ENCODE measurements around the gene HOXB6.

The HOXB6 gene

DNA sequence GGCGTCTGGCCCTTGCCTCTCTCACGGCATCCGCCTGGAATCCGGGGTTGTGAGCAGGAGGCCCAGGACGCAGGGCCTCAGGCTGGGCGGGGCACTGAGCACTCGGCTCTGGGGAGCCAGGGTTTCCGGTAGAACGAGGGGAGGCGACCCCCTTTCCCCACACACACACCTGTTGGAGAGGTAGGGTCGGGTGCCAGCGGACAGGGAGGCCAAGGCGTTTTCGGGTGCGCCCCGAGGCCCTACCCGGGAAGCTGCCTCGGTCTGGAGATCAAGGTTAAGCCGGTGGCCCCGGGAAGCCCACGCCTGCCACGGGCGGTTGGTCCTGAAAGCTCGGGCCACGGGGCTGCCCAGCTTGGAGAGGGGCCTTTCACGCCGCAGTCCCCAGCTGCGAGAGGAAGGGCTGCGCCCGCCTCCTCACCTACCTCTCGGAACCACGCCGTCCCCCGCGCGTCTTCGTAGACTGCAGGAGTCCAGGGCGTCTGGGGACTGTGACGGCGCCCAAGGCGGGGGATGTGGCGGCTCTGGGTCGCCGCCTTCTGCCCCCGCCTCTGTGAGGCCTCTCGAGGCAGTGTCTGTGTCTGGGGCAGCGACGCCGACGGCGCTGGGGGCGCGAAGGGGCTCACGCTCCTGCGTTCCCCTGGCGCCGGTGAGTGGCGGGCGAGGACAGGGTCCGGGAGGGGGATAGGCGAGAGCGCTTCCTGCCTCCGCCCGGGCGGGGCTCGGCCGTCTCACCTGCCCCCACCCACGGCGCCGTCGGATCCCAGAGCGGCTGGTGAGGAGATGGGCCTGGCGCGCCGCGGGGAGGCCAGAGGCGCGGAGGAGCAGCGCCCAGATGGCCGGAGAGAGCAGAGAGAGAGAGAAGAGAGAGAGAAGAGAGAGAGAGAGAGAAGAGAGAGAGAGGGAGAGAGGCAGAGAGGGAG lies 41.7 kb upstream of the HOXB6 start (continued):
- TF ChIP-seq, protein P1, sequence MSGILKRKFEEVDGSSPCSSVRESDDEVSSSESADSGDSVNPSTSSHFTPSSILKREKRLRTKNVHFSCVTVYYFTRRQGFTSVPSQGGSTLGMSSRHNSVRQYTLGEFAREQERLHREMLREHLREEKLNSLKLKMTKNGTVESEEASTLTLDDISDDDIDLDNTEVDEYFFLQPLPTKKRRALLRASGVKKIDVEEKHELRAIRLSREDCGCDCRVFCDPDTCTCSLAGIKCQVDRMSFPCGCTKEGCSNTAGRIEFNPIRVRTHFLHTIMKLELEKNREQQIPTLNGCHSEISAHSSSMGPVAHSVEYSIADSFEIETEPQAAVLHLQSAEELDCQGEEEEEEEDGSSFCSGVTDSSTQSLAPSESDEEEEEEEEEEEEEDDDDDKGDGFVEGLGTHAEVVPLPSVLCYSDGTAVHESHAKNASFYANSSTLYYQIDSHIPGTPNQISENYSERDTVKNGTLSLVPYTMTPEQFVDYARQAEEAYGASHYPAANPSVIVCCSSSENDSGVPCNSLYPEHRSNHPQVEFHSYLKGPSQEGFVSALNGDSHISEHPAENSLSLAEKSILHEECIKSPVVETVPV (CRISPR knock-in tag; IDR thresholded peaks at IDR 0.05), result no peak
- no peak for TF ChIP-seq BACH2 (CRISPR knock-in tag; IDR thresholded peaks at IDR 0.05; ENCODE audit: borderline replicate concordance)
- TF ChIP-seq SNAI2 (CRISPR knock-in tag; IDR thresholded peaks at IDR 0.05), result no peak
- no peak for TF ChIP-seq GLIS3 (CRISPR knock-in tag; IDR thresholded peaks at IDR 0.05)

DNA sequence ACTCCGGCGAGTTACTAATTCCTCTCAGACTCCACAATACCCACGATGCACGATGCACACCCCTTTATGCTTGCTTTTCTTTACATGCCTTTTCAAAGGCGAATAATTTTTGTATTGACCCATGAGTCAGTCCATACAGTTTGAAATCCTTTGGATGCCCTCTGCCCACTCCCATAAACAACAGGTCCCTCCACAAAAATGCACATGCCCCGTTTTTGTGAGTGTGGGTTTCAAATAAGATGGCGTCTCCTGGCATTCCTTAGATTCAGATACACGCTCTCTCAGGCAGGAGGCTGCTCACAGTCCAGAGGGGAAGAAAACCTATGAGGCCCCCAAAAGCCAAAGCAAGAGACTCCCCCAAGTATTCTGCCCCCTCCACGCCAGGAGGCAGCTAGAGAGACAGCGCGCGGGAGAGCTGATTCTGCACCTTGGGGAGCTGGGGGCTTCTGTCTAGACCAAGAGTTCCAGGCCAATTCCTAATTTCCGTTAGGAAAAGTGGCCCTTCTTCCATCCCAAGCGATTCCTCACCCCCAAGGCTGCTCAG lies 40.9 kb upstream of the HOXB6 start:
- ATAC-seq, result no peak
- TF ChIP-seq ZNF8 (CRISPR knock-in tag; IDR thresholded peaks at IDR 0.05) (no peak), ESRRG (CRISPR knock-in tag; IDR thresholded peaks at IDR 0.05) (no peak), SNAI2 (CRISPR knock-in tag; IDR thresholded peaks at IDR 0.05) (no peak), RARB (CRISPR knock-in tag; IDR thresholded peaks at IDR 0.05) (no peak), ISL1 (CRISPR knock-in tag; IDR thresholded peaks at IDR 0.05) (no peak), BACH2 (CRISPR knock-in tag; IDR thresholded peaks at IDR 0.05; ENCODE audit: borderline replicate concordance) (no peak), ZNF70 (CRISPR knock-in tag; IDR thresholded peaks at IDR 0.05) (no peak), OSR1 (CRISPR knock-in tag; IDR thresholded peaks at IDR 0.05) (no peak)
- TF ChIP-seq, protein P2, sequence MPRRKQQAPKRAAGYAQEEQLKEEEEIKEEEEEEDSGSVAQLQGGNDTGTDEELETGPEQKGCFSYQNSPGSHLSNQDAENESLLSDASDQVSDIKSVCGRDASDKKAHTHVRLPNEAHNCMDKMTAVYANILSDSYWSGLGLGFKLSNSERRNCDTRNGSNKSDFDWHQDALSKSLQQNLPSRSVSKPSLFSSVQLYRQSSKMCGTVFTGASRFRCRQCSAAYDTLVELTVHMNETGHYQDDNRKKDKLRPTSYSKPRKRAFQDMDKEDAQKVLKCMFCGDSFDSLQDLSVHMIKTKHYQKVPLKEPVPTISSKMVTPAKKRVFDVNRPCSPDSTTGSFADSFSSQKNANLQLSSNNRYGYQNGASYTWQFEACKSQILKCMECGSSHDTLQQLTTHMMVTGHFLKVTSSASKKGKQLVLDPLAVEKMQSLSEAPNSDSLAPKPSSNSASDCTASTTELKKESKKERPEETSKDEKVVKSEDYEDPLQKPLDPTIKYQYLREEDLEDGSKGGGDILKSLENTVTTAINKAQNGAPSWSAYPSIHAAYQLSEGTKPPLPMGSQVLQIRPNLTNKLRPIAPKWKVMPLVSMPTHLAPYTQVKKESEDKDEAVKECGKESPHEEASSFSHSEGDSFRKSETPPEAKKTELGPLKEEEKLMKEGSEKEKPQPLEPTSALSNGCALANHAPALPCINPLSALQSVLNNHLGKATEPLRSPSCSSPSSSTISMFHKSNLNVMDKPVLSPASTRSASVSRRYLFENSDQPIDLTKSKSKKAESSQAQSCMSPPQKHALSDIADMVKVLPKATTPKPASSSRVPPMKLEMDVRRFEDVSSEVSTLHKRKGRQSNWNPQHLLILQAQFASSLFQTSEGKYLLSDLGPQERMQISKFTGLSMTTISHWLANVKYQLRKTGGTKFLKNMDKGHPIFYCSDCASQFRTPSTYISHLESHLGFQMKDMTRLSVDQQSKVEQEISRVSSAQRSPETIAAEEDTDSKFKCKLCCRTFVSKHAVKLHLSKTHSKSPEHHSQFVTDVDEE (CRISPR knock-in tag; IDR thresholded peaks at IDR 0.05), result no peak
- TF ChIP-seq, protein P3, sequence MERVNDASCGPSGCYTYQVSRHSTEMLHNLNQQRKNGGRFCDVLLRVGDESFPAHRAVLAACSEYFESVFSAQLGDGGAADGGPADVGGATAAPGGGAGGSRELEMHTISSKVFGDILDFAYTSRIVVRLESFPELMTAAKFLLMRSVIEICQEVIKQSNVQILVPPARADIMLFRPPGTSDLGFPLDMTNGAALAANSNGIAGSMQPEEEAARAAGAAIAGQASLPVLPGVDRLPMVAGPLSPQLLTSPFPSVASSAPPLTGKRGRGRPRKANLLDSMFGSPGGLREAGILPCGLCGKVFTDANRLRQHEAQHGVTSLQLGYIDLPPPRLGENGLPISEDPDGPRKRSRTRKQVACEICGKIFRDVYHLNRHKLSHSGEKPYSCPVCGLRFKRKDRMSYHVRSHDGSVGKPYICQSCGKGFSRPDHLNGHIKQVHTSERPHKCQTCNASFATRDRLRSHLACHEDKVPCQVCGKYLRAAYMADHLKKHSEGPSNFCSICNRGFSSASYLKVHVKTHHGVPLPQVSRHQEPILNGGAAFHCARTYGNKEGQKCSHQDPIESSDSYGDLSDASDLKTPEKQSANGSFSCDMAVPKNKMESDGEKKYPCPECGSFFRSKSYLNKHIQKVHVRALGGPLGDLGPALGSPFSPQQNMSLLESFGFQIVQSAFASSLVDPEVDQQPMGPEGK (CRISPR knock-in tag; IDR thresholded peaks at IDR 0.05; ENCODE audit: borderline replicate concordance), result no peak
- TF ChIP-seq, protein P4, sequence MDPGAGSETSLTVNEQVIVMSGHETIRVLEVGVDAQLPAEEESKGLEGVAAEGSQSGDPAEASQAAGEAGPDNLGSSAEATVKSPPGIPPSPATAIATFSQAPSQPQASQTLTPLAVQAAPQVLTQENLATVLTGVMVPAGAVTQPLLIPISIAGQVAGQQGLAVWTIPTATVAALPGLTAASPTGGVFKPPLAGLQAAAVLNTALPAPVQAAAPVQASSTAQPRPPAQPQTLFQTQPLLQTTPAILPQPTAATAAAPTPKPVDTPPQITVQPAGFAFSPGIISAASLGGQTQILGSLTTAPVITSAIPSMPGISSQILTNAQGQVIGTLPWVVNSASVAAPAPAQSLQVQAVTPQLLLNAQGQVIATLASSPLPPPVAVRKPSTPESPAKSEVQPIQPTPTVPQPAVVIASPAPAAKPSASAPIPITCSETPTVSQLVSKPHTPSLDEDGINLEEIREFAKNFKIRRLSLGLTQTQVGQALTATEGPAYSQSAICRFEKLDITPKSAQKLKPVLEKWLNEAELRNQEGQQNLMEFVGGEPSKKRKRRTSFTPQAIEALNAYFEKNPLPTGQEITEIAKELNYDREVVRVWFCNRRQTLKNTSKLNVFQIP (CRISPR knock-in tag; IDR thresholded peaks at IDR 0.05; ENCODE audit: borderline replicate concordance, low read depth), result no peak

DNA sequence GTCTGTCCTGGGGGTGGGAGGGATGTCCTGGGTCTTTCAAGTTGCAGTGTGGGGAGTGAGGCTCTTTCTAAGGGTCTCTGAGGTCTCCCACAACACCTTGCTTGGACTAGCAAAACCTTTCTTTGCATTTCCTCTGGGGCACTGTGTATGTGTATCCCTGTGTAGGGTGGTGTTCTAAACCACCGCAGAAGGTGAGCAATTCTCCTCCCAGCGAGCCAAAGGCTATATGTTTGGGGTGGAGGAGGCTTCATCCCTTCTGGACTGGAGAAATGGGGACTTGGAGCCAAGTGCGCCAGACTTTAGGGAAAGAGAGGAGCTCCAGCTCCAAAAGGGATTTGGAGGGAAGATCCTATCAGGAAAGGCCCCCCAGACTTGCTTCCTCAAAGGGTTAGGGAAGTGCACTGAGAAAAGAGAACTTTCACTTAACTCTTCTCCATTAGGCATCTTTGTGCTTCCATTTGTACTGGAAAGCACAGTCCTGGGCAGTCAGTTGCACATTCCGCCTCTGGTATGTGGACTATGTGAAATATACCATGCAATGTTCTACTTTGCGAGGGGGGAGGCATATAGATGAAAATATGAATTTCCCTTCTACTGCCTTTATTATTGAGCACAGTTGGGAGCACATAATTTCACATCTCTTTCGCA lies 40.2 kb upstream of the HOXB6 start:
- no peak for ATAC-seq
- TF ChIP-seq, protein P1 (CRISPR knock-in tag; IDR thresholded peaks at IDR 0.05), result no peak
- TF ChIP-seq SNAI2 (CRISPR knock-in tag; IDR thresholded peaks at IDR 0.05) (no peak), CSDC2 (CRISPR knock-in tag; IDR thresholded peaks at IDR 0.05) (no peak), TCF4 (CRISPR knock-in tag; IDR thresholded peaks at IDR 0.05; ENCODE audit: borderline replicate concordance) (no peak), ESRRG (CRISPR knock-in tag; IDR thresholded peaks at IDR 0.05) (no peak), TOX (CRISPR knock-in tag; IDR thresholded peaks at IDR 0.05; ENCODE audit: borderline replicate concordance) (no peak), ZC3H10 (CRISPR knock-in tag; IDR thresholded peaks at IDR 0.05) (no peak), ZNF8 (CRISPR knock-in tag; IDR thresholded peaks at IDR 0.05) (no peak), ISL1 (CRISPR knock-in tag; IDR thresholded peaks at IDR 0.05) (no peak), RARB (CRISPR knock-in tag; IDR thresholded peaks at IDR 0.05) (no peak), OSR1 (CRISPR knock-in tag; IDR thresholded peaks at IDR 0.05) (no peak), ZNF565 (CRISPR knock-in tag; conservative IDR thresholded peaks at IDR 0.05; ENCODE audit: low read depth) (no peak)
- TF ChIP-seq, protein P5, sequence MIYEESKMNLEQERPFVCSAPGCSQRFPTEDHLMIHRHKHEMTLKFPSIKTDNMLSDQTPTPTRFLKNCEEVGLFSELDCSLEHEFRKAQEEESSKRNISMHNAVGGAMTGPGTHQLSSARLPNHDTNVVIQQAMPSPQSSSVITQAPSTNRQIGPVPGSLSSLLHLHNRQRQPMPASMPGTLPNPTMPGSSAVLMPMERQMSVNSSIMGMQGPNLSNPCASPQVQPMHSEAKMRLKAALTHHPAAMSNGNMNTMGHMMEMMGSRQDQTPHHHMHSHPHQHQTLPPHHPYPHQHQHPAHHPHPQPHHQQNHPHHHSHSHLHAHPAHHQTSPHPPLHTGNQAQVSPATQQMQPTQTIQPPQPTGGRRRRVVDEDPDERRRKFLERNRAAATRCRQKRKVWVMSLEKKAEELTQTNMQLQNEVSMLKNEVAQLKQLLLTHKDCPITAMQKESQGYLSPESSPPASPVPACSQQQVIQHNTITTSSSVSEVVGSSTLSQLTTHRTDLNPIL (CRISPR knock-in tag; IDR thresholded peaks at IDR 0.05; ENCODE audit: low read depth), result no peak
- TF ChIP-seq, protein P2 (CRISPR knock-in tag; IDR thresholded peaks at IDR 0.05), result no peak

All from SK-N-SH treated with all-trans-retinoic acid at 6 μM for 48 hours (cell line).